ENCODE results near the gene GUCY2D. TPM values are rescaled to one million over a fixed set of nuclear protein-coding genes. Genes with fewer than 3 reads are reported as not detected.

Gene GUCY2D
- polyA plus RNA-seq, 1 donor from 2014 or later: 0.07 TPM

DNA sequence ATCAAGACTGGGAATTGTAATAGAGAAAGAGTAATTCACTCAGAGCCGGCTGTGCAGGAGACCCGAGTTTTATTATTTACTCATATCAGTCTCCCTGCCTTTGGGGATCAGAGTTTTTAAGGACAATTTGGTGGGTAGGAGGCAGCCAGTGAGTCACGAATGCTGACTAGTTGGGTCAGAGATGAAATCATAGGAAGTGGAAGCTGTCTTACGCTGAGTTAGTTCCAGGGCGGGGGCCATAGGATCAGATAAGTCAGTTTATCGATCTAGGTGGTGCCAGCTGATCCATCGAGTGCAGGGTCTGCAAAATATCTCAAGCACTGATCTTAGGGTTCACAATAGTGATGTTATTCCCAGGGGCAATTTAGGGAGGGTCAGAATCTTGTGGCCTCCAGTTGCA lies 20.2 kb upstream of the GUCY2D start:
- H3K4me3 ChIP-seq (ENCODE audit: low read length): no peak overlapping the region
- TF ChIP-seq, protein P1, sequence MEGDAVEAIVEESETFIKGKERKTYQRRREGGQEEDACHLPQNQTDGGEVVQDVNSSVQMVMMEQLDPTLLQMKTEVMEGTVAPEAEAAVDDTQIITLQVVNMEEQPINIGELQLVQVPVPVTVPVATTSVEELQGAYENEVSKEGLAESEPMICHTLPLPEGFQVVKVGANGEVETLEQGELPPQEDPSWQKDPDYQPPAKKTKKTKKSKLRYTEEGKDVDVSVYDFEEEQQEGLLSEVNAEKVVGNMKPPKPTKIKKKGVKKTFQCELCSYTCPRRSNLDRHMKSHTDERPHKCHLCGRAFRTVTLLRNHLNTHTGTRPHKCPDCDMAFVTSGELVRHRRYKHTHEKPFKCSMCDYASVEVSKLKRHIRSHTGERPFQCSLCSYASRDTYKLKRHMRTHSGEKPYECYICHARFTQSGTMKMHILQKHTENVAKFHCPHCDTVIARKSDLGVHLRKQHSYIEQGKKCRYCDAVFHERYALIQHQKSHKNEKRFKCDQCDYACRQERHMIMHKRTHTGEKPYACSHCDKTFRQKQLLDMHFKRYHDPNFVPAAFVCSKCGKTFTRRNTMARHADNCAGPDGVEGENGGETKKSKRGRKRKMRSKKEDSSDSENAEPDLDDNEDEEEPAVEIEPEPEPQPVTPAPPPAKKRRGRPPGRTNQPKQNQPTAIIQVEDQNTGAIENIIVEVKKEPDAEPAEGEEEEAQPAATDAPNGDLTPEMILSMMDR (IDR thresholded peaks at IDR 0.05; ENCODE audit: poor library complexity, severe bottlenecking): no peak
- TF ChIP-seq TAF1 (IDR thresholded peaks at IDR 0.05; ENCODE audit: low read depth) (no peak), SMC3 (conservative IDR thresholded peaks at IDR 0.05; ENCODE audit: poor library complexity) (no peak)
- no peaks in the 10 kb centered on the region for H4K20me1 ChIP-seq (ENCODE audit: insufficient read depth)
- H3F3A ChIP-seq (ENCODE audit: insufficient read depth, low read length, poor library complexity, severe bottlenecking): no peaks in the 10 kb centered on the region
- H3K9me3 ChIP-seq (ENCODE audit: low read length): no peaks in the 10 kb centered on the region
- no peaks in the 10 kb centered on the region for H3K27me3 ChIP-seq (ENCODE audit: insufficient read depth, low read depth, low read length)
- no peaks in the 10 kb centered on the region for H3K36me3 ChIP-seq (ENCODE audit: insufficient read depth, low read length)
- no peak overlapping the region for H2AFZ ChIP-seq (ENCODE audit: low read depth, low read length)
- no peak overlapping the region for H3K9ac ChIP-seq (ENCODE audit: low read length)
- no peaks in the 10 kb centered on the region for H3K9me2 ChIP-seq (ENCODE audit: insufficient read depth, low read length)
- H3K27ac ChIP-seq (ENCODE audit: low read length): no peak overlapping the region
- no peak overlapping the region for H3K4me2 ChIP-seq (ENCODE audit: low read length)
- no peaks in the 10 kb centered on the region for H3K79me2 ChIP-seq (replicated peaks; ENCODE audit: insufficient read depth, low read length)

DNA sequence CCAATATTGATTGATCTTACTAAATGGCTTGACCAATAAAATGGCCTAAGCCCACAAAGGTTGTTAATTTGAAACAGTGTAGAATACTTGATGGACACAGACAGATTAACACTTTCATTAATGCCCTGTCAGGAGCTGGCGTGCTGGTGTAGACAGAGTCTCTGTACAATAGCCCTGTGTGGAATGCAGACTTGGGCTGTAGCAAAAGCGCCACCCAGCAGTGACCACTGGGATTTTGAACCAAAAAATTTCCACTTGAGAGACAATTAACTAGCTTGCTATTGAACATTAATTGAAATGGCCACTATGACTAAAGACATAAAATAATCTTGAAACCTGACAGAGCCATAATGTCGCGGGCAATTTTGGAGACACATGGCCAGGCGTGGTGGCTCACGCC lies 19.7 kb upstream of the GUCY2D start:
- Histone ChIP-seq H3K4me3 (ENCODE audit: low read length) (no peak overlapping the region), H3F3A (ENCODE audit: insufficient read depth, low read length, poor library complexity, severe bottlenecking) (no peaks in the 10 kb centered on the region), H3K9me2 (ENCODE audit: insufficient read depth, low read length) (no peaks in the 10 kb centered on the region), H3K4me2 (ENCODE audit: low read length) (no peak overlapping the region), H2AFZ (ENCODE audit: low read depth, low read length) (no peak overlapping the region), H3K79me2 (replicated peaks; ENCODE audit: insufficient read depth, low read length) (no peaks in the 10 kb centered on the region), H3K9me3 (ENCODE audit: low read length) (no peaks in the 10 kb centered on the region), H3K9ac (ENCODE audit: low read length) (no peak overlapping the region), H3K36me3 (ENCODE audit: insufficient read depth, low read length) (no peaks in the 10 kb centered on the region), H3K27ac (ENCODE audit: low read length) (no peak overlapping the region), H3K27me3 (ENCODE audit: insufficient read depth, low read depth, low read length) (no peaks in the 10 kb centered on the region), H4K20me1 (ENCODE audit: insufficient read depth) (no peaks in the 10 kb centered on the region)
- no peak for TF ChIP-seq EP300 (conservative IDR thresholded peaks at IDR 0.05; ENCODE audit: poor library complexity, severe bottlenecking)
- no peak for TF ChIP-seq POLR2AphosphoS5 (IDR thresholded peaks at IDR 0.05)
- TF ChIP-seq MXI1 (conservative IDR thresholded peaks at IDR 0.05; ENCODE audit: poor library complexity, severe bottlenecking): no peak
- TF ChIP-seq, protein P2, sequence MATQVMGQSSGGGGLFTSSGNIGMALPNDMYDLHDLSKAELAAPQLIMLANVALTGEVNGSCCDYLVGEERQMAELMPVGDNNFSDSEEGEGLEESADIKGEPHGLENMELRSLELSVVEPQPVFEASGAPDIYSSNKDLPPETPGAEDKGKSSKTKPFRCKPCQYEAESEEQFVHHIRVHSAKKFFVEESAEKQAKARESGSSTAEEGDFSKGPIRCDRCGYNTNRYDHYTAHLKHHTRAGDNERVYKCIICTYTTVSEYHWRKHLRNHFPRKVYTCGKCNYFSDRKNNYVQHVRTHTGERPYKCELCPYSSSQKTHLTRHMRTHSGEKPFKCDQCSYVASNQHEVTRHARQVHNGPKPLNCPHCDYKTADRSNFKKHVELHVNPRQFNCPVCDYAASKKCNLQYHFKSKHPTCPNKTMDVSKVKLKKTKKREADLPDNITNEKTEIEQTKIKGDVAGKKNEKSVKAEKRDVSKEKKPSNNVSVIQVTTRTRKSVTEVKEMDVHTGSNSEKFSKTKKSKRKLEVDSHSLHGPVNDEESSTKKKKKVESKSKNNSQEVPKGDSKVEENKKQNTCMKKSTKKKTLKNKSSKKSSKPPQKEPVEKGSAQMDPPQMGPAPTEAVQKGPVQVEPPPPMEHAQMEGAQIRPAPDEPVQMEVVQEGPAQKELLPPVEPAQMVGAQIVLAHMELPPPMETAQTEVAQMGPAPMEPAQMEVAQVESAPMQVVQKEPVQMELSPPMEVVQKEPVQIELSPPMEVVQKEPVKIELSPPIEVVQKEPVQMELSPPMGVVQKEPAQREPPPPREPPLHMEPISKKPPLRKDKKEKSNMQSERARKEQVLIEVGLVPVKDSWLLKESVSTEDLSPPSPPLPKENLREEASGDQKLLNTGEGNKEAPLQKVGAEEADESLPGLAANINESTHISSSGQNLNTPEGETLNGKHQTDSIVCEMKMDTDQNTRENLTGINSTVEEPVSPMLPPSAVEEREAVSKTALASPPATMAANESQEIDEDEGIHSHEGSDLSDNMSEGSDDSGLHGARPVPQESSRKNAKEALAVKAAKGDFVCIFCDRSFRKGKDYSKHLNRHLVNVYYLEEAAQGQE (IDR thresholded peaks at IDR 0.05; ENCODE audit: borderline replicate concordance): no peak
- TF ChIP-seq, protein P1 (IDR thresholded peaks at IDR 0.05; ENCODE audit: poor library complexity, severe bottlenecking): no peak
- no peak for TF ChIP-seq EZH2 (IDR thresholded peaks at IDR 0.05; ENCODE audit: borderline replicate concordance, insufficient read depth, low read length, poor library complexity, severe bottlenecking)
- no peak for TF ChIP-seq SMC3 (conservative IDR thresholded peaks at IDR 0.05; ENCODE audit: poor library complexity)

Data from neural cell (in vitro differentiated cells).